B cell (primary cell): ENCODE results near the gene ZFAND2A.

Source experiments
- EZH2 ChIP-seq: IDR thresholded peaks from 2 replicates; pipeline ENCODE4 v1.6.1; 2012; ENCODE audit warnings: borderline replicate concordance, low read depth, mild to moderate bottlenecking, moderate library complexity, low read length; ENCODE audit not compliant: insufficient read depth, poor library complexity, severe bottlenecking
- TF ChIP-seq, protein P1 (sequence below): fragments of 200-600 bp; IDR thresholded peaks from one replicate; pipeline ENCODE4 v1.8.0; 2022; ENCODE audit warnings: antibody characterized with exemption, mild to moderate bottlenecking

GRCh38 chr7:1150400-1151002, 9.5 kb downstream of the ZFAND2A start:
- TF ChIP-seq, protein P1, sequence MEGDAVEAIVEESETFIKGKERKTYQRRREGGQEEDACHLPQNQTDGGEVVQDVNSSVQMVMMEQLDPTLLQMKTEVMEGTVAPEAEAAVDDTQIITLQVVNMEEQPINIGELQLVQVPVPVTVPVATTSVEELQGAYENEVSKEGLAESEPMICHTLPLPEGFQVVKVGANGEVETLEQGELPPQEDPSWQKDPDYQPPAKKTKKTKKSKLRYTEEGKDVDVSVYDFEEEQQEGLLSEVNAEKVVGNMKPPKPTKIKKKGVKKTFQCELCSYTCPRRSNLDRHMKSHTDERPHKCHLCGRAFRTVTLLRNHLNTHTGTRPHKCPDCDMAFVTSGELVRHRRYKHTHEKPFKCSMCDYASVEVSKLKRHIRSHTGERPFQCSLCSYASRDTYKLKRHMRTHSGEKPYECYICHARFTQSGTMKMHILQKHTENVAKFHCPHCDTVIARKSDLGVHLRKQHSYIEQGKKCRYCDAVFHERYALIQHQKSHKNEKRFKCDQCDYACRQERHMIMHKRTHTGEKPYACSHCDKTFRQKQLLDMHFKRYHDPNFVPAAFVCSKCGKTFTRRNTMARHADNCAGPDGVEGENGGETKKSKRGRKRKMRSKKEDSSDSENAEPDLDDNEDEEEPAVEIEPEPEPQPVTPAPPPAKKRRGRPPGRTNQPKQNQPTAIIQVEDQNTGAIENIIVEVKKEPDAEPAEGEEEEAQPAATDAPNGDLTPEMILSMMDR = no peak
- no peak for TF ChIP-seq EZH2
